T-helper 2 cell treated with Interferon-gamma antibody and Interleukin-4, amounts not matched to agents 5 μg/mL and 100 μg/mL, for 36 hours (primary cell): Measurements from ENCODE around the gene JAK1.

ENCODE experiments used
- DNase-seq: peaks from one replicate; pipeline ENCODE4 v3.0.0; 2021; ENCODE audit warnings: low spot score
- H3K27ac Mint-ChIP-seq: one replicate; pipeline ENCODE4 v1.8.0; 2021; ENCODE audit warnings: mild to moderate bottlenecking, mixed read lengths
- H3K27me3 Mint-ChIP-seq: one replicate; pipeline ENCODE4 v1.8.0; 2021; ENCODE audit warnings: low read depth, mixed read lengths
- H3K36me3 Mint-ChIP-seq: one replicate; pipeline ENCODE4 v1.8.0; 2021; ENCODE audit warnings: low read depth, mixed read lengths
- H3K4me1 Mint-ChIP-seq: one replicate; pipeline ENCODE4 v1.8.0; 2021; ENCODE audit warnings: low read depth, mixed read lengths
- H3K4me3 Mint-ChIP-seq: one replicate; pipeline ENCODE4 v1.8.0; 2022; ENCODE audit warnings: mild to moderate bottlenecking, moderate library complexity, mixed read lengths
- H3K9me3 Mint-ChIP-seq: one replicate; pipeline ENCODE4 v1.8.0; 2021; ENCODE audit warnings: mixed read lengths

Gene JAK1

DNA sequence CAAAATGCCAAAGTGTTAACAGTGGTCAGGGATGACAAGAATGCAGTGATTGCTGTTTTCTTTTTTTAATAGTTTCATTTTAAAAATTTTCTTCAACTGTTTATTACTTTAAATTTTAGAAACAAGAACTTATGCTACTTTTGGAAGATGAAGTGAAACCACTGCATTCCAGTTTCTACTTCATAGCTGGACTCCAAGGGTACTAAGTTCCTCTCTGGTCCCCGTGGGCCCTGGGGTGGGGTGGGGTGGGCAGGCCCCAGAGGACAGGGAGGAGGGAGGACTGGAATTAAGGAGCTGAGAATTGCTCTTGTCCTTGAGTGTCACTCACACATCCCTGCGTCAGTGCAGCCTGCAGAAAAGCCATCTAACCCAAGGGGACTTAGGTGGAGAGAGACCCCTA, 124.1 kb downstream of the JAK1 start:
- Mint-ChIP-seq H3K9me3 (no peaks in the 10 kb centered on the region), H3K4me1 (no peaks in the 10 kb centered on the region), H3K27ac (no peak overlapping the region), H3K27me3 (no peaks in the 10 kb centered on the region), H3K4me3 (no peak overlapping the region), H3K36me3 (peaks cover 61% of the 10 kb centered on the region)
- DNase-seq, result no peak

DNA sequence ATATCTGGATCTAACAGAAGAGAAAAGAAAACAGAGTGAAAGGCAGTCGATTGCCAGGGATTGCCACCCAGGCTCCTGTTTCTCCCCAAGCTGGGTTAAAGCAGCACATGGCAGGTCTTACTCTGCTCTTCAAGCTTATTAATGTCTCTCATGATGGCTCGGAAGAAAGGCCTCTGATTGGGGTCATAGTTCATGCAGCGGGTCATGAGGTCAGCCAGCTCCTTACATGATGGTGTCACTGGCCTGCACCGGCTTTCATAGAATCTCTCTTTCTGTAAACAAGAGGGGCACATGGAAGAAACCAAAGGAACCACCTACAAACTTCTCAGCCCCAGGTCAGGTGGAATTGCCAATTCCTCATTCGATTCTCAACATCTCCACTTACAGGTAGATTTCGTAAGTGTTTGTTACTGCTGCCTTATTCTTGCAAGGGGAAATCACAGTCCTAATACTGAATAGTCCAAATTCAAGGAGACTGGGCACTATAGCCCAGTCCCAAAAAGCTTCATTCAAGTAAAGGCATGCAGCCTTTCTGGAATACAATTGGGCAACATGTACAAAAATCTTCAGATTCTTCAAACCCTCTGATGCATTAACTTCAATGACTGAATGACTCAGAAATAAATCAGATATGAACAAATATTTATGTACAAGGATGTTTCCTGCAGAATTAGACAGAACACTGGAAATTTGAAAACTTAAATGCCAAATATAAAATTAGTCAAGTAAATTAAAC, 124.9 kb downstream of the JAK1 start:
- no peaks in the 10 kb centered on the region for H3K27me3 Mint-ChIP-seq
- DNase-seq, result no peak

DNA sequence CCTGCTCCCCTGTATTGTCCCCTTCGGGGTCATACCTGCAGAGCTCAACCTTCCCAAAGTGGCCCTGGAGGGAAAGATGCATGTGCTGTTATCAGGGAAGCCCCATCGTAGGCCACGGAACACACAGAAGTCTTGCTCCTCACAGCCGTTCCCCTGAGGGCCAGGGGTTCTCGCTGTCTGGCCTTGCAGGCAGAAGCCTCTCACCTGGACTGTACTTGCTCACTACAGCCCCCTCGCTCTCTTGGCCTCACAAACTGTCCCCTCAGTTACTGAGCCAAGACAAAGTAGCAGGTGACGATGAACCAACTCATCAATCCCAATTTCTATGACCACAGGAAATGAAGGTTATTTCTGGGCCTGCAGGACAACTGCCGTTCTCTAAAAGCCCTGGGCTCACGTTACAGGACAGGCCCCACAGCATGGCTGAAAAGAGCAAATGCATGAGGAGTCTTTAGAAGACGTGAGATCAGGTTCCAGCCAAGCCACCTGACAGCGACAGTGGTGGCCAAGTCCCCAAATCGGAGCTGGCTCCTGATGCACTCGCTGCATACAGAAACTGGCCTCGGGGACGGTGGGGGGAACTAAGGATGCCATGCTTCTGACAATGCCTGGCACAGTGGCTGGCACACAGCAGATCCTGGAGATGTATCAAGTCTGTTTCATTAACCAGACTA, 126.5 kb downstream of the JAK1 start:
- Mint-ChIP-seq H3K36me3 (peaks cover 63% of the 10 kb centered on the region), H3K9me3 (no peaks in the 10 kb centered on the region), H3K27me3 (no peaks in the 10 kb centered on the region), H3K27ac (no peak overlapping the region), H3K4me3 (no peak overlapping the region), H3K4me1 (no peaks in the 10 kb centered on the region)
- DNase-seq, result no peak

More for the DNA sequence above, 124.9 kb downstream of the JAK1 start:
- Mint-ChIP-seq H3K36me3 (peaks cover 63% of the 10 kb centered on the region), H3K9me3 (no peaks in the 10 kb centered on the region), H3K4me1 (no peaks in the 10 kb centered on the region), H3K27ac (no peak overlapping the region), H3K4me3 (no peak overlapping the region)

DNA sequence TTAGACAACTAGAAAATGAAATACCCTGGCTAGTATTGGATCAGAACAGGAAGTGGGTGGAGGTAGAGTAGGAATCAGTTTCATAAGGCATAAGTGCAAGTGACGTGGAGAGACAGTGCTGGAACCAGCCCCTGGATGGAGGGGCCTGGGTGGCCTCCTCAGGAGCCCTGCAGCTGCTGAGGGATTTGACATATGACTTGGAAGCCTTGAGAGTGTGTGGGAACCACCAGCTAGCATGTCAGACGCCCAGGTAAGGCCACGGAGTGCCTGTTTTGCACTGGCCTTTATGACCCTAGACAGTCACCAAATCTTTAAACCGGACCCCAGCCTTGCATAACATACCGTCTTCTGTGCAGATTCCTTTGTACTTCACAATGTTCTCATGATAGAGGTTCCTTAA, 127.1 kb downstream of the JAK1 start:
- Mint-ChIP-seq H3K9me3 (no peaks in the 10 kb centered on the region), H3K27ac (no peak overlapping the region), H3K36me3 (peaks cover 61% of the 10 kb centered on the region)

DNA sequence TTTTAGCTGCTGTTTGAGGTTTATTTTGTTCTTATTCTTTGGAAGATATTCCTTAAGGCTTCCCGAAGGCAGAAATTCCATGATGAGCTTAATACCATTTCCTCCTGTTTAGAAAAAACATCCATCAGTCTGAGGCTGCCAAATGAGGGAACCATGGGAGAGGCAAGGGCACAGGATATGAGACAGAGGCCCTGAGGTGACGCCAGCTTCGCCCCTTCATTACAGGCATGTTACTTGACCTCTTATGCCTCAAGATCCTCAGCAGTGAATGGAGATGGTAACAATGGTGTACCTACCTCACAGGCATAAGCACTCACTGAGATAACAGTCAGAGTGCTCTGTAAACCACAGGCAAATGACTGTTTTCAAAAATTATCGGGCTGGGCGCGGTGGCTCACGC, 127.9 kb downstream of the JAK1 start:
- Mint-ChIP-seq H3K36me3 (peaks cover 63% of the 10 kb centered on the region), H3K9me3 (no peaks in the 10 kb centered on the region), H3K27me3 (no peaks in the 10 kb centered on the region), H3K4me3 (no peak overlapping the region), H3K4me1 (no peaks in the 10 kb centered on the region), H3K27ac (no peak overlapping the region)
- no peak for DNase-seq

More for the DNA sequence above, 127.1 kb downstream of the JAK1 start:
- no peak overlapping the region for H3K4me3 Mint-ChIP-seq
- no peaks in the 10 kb centered on the region for H3K4me1 Mint-ChIP-seq
- H3K27me3 Mint-ChIP-seq, result no peaks in the 10 kb centered on the region
- DNase-seq, result no peak

DNA sequence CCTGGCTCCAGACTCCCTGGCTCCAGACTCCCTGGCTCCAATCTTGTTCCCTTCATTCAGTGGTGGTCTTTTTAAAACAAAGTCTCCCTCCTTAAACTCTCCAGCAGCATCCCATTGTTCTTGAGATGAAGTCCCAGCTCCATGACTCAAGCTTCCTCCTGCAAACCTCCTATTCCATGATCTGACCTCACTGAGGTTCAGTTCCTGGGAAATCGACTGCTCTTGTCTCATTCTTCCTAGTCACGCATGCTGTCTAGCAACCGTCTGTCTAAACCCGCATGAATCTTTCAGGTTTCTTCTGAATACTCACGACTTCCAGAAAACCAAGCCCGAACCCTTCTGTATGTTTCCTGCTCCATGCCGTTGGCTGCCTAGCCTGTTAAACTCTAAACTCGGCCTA, 129.5 kb downstream of the JAK1 start:
- peaks cover 66% of the 10 kb centered on the region for H3K36me3 Mint-ChIP-seq
- no peaks in the 10 kb centered on the region for H3K27me3 Mint-ChIP-seq
- H3K27ac Mint-ChIP-seq, result no peak overlapping the region
- no peaks in the 10 kb centered on the region for H3K4me1 Mint-ChIP-seq
- H3K9me3 Mint-ChIP-seq, result no peaks in the 10 kb centered on the region
- H3K4me3 Mint-ChIP-seq, result no peak overlapping the region
- DNase-seq, result no peak

DNA sequence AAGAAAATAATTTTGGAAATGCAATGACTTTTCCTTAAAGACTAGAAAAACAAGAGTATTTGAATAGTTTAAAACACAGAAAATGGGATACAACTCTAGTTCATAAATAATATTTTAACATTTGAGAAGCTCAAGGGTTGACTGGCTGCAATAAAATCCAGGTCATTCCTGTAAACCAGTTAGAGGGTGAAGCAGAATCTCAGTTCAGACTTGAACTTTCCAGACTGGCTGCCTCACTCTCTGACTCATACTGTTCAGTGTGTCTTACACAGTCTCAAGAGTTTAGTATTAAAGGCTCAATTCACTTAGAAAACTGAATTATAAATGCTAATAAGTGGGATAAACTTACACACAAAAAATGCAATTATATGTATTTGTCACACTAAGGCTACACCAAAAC, 131.6 kb downstream of the JAK1 start:
- no peak for DNase-seq
- H3K4me3 Mint-ChIP-seq, result no peak overlapping the region
- H3K27ac Mint-ChIP-seq, result no peak overlapping the region
- H3K36me3 Mint-ChIP-seq, result peaks cover 55% of the 10 kb centered on the region
- H3K27me3 Mint-ChIP-seq, result no peaks in the 10 kb centered on the region
- H3K9me3 Mint-ChIP-seq, result no peaks in the 10 kb centered on the region
- H3K4me1 Mint-ChIP-seq, result no peaks in the 10 kb centered on the region

DNA sequence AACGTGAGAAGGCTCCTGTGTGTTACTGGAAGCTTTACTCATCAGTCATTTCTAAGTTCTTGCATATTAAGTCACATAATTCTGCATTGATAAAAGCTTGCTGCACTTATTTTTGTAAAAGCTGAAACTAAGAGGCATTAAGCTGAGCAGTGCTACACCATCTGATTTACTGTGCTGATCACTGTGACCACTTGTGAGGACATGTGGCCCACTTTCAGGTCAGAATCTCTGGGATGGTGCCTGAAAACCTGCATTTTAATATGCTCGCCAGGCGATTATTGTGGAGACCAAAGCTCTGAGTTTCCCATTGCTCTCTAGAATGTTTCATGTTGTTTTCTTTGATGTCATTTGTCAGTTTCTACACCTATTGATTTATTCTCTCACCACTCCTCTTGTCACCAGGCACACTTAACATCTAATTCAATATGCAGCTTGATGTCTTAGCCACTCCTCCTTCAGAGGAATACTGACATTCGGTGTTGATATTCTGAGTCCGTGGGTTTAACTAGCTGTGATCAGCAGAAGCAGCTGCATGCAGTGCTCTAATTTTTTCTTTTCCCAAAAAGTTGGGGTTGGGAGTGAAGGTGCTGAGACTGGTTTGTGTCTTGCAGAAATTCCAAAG, 136.2 kb downstream of the JAK1 start:
- Mint-ChIP-seq H3K4me1 (peaks cover 21% of the 10 kb centered on the region), H3K9me3 (no peaks in the 10 kb centered on the region), H3K4me3 (no peak overlapping the region), H3K36me3 (peaks cover 20% of the 10 kb centered on the region), H3K27me3 (no peaks in the 10 kb centered on the region), H3K27ac (no peak overlapping the region)
- no peak for DNase-seq

DNA sequence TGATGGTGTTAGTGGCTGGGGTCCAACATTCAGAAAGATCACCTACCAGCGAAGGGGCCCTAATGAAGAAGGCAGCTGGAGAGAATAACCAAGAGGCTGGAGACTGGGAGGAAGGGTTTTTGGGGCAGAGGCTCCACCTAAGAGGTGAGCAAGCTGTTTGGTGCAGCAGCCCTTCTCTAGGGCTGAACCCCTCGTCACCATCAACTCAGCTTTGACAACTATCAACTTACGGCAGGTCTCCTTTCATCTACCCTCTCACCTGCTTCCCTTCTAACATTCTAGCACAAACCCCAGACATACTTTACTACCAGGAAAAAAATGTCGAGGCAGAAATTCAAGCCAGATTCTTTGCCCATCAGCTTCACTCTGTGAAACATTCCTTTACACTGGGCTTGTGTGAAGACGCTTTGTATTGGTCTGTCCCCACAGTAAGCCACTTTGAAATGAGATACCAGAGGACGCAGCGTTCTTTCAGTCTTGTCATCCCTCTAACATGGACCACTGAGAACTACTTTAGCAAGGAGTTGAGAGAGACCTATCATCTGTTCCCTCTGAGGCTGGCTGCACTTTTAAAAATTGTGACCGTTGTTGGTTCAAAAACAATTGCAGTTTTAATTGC, 136.8 kb downstream of the JAK1 start:
- DNase-seq, result no peak
- Mint-ChIP-seq H3K36me3 (peaks cover 19% of the 10 kb centered on the region), H3K9me3 (no peaks in the 10 kb centered on the region), H3K27ac (no peak overlapping the region), H3K4me3 (no peak overlapping the region), H3K27me3 (no peaks in the 10 kb centered on the region), H3K4me1 (peaks cover 21% of the 10 kb centered on the region)

DNA sequence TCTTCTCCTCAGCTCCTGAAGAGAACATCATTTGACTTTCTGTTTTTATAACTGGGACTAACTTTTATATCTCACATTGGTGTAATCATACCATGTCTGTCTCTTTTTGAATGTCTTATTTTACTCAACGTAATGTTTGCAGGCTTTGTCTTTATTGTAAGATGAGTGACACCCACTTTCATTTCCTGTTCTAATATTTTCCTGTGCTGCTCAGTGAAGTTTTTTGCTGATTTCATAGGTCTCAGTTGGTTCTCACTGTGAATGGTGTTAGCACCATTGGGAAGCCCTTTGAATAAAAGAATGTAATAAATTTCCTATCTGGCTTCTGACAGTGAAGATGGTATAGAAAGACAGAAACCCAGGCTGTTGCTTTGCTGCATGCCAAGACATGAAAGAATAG, 137.5 kb downstream of the JAK1 start:
- peak overlapping the region; percentile 10 for H3K4me3 Mint-ChIP-seq

DNA sequence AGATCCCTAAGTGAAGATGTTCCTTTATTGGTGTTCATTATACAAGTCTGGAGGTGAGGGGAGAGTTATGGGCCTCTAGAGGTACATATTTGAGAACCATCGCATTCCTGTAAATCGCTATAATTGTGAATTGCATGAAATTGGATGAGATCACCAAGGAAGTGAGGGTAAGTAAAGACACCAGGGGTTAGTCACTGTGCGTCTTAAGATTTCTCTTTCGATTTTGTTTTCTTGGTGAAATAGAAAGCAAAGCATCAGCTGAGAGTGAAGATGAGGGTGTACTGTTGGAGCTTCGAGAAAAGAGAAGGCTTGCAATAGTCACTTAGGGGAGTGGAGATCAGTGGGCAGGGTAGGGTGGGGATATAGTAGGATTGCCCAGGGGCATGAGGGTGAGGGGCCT, 139.4 kb downstream of the JAK1 start:
- H3K36me3 Mint-ChIP-seq, result peaks cover 2% of the 10 kb centered on the region
- H3K4me3 Mint-ChIP-seq, result peak overlapping the region; percentile 5
- DNase-seq, result no peak
- H3K4me1 Mint-ChIP-seq, result peaks cover 22% of the 10 kb centered on the region
- H3K27me3 Mint-ChIP-seq, result peaks cover 4% of the 10 kb centered on the region
- H3K27ac Mint-ChIP-seq, result peak overlapping the region; percentile 38
- H3K9me3 Mint-ChIP-seq, result no peaks in the 10 kb centered on the region

More for the DNA sequence above, 137.5 kb downstream of the JAK1 start:
- Mint-ChIP-seq H3K27ac (peak overlapping the region; percentile 39), H3K9me3 (no peaks in the 10 kb centered on the region), H3K27me3 (peaks cover 2% of the 10 kb centered on the region), H3K36me3 (peaks cover 13% of the 10 kb centered on the region), H3K4me1 (peaks cover 22% of the 10 kb centered on the region)
- no peak for DNase-seq

DNA sequence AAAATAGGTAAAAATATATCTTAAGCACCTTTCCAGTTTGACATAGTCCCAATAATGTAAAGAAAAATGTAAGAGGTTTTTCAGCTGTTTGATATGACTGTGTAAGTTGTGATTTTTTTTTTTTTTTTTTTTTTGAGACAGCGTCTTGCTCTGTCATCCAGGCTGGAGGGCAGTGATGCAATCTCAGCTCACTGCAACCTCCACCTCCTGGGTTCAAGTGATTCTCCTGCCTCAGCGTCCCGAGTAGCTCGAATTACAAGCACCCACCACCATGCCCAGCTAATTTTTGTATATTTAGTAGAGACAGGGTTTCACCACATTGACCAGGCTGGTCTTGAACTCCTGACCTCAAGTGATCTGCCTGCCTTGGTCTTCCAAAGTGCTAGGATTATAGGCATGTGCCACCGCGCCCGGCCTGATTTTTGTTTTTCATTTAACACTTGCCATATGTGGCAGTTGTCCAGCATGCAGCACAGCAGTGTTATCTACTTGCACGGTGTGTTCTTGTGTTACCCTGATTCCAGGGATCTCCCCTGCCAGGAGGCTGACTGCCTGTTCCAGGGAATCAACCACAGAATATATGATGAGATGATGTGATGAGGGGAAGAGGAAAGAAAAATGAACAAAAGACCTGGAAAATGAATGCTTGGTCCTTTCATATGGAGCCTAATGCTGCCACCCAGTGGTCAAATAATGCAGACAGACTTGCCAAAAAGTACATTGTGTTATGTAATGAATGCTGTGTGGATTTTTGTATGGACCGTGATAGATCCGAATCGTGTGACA, 142.5 kb downstream of the JAK1 start:
- H3K4me3 Mint-ChIP-seq, result no peak overlapping the region
- DNase-seq, result peak; percentile 40
- no peak overlapping the region for H3K27ac Mint-ChIP-seq
- no peaks in the 10 kb centered on the region for H3K36me3 Mint-ChIP-seq
- H3K27me3 Mint-ChIP-seq, result peaks cover 4% of the 10 kb centered on the region
- H3K4me1 Mint-ChIP-seq, result peaks cover 15% of the 10 kb centered on the region
- no peaks in the 10 kb centered on the region for H3K9me3 Mint-ChIP-seq

DNA sequence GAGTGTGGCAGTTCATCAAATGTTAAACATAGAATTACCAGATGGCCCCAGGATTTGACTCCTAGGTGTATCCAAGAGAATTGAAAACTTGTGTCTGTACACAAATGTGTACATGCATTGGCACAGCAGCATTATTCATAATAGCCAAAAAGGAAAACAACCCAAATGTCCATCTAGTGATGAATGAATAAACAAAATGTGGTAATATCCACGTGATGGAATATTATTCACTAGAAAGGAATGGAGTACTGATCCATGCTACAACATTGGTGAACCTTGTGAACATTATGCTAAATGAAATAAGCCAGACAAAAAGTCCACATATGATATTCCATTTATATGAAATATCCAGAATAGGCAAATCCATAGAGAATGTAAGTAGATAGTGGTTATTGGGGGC, 143.7 kb downstream of the JAK1 start:
- Mint-ChIP-seq H3K27me3 (peaks cover 4% of the 10 kb centered on the region), H3K9me3 (no peaks in the 10 kb centered on the region), H3K27ac (no peak overlapping the region), H3K4me3 (no peak overlapping the region), H3K4me1 (peaks cover 9% of the 10 kb centered on the region), H3K36me3 (no peaks in the 10 kb centered on the region)
- no peak for DNase-seq
